Small intestine (tissue), 7 donors: Measurements from ENCODE around the gene OR2S2. TPM values are rescaled to one million over a fixed set of nuclear protein-coding genes. Genes with fewer than 3 reads are reported as not detected.

Experiments
- DNase-seq, 2 donors: peaks; one replicate each; pipeline versions ENCODE4 v3.0.0 to v3.0.0-alpha.2; 2013
- FAIRE-seq: peaks from 2 replicates; lab custom pipeline; 2012; peaks lifted over from hg19 to GRCh38; lab: Jason Lieb, UNC
- H3K27ac ChIP-seq, 3 donors: one replicate each; pipeline ENCODE4 v1.5.1; 2013; ENCODE audit warnings: low read length in 2 of 3, mild to moderate bottlenecking in 2 of 3, control low read depth in 1 of 3, inconsistent platforms in 1 of 3, low read depth in 1 of 3, moderate library complexity in 1 of 3
- H3K27me3 ChIP-seq, 3 donors: one replicate each; pipeline ENCODE4 v1.6.1; 2013; ENCODE audit warnings: low read length in 3 of 3, inconsistent platforms in 1 of 3; ENCODE audit not compliant: control insufficient read depth in 3 of 3, insufficient read depth in 3 of 3
- H3K36me3 ChIP-seq, 3 donors: one replicate each; pipeline ENCODE4 v1.6.1; 2013; ENCODE audit warnings: low read length in 3 of 3, inconsistent platforms in 1 of 3, low read depth in 1 of 3, mild to moderate bottlenecking in 1 of 3, moderate library complexity in 1 of 3; ENCODE audit not compliant: control insufficient read depth in 3 of 3, insufficient read depth in 2 of 3
- H3K4me1 ChIP-seq, 3 donors: one replicate each; pipeline ENCODE4 v1.6.1; 2013; ENCODE audit warnings: low read length in 2 of 3, inconsistent platforms in 1 of 3, low read depth in 1 of 3, mild to moderate bottlenecking in 1 of 3, moderate library complexity in 1 of 3; ENCODE audit not compliant: control insufficient read depth in 3 of 3, insufficient read depth in 2 of 3
- H3K4me3 ChIP-seq, 3 donors: one replicate each; pipeline ENCODE4 v1.5.1; 2013; ENCODE audit warnings: low read length in 3 of 3, control low read depth in 1 of 3, inconsistent platforms in 1 of 3, low read depth in 1 of 3, mild to moderate bottlenecking in 1 of 3, moderate library complexity in 1 of 3
- H3K9me3 ChIP-seq, 2 donors: one replicate each; pipeline ENCODE4 v1.6.1; 2013; ENCODE audit warnings: low read depth in 1 of 2, low read length in 1 of 2; ENCODE audit not compliant: control insufficient read depth in 2 of 2, insufficient read depth in 1 of 2
- WGBS, 3 donors: extraction: QIAGEN DNeasy Blood & Tissue Kit; methylation state at CpG; one replicate each; pipeline ENCODE4 v1.1.7; 2013; 5-methylcytosine and 5-hydroxymethylcytosine counted together
- polyA plus RNA-seq, 4 donors: library from polyadenylated mRNA; stranded (reverse) in 3 of 4; unstranded in 1 of 4; fragments of 200-250 nt in 3 of 4; fragments of 120-200 nt in 1 of 4; gene quantifications; one replicate each; pipeline versions ENCODE4 v1.2.1 to v1.2.3, GENCODE V29; 2013
- donor health status: healthy with polysubstance abuse.
- donor health status: control.
- donor health status: control.
- donor health status: Bipolar disorder and iron deficiency.
- donor health status: healthy.

OR2S2 gene
- polyA plus RNA-seq, 4 donors = 0.06 TPM; not detected in 3

DNA sequence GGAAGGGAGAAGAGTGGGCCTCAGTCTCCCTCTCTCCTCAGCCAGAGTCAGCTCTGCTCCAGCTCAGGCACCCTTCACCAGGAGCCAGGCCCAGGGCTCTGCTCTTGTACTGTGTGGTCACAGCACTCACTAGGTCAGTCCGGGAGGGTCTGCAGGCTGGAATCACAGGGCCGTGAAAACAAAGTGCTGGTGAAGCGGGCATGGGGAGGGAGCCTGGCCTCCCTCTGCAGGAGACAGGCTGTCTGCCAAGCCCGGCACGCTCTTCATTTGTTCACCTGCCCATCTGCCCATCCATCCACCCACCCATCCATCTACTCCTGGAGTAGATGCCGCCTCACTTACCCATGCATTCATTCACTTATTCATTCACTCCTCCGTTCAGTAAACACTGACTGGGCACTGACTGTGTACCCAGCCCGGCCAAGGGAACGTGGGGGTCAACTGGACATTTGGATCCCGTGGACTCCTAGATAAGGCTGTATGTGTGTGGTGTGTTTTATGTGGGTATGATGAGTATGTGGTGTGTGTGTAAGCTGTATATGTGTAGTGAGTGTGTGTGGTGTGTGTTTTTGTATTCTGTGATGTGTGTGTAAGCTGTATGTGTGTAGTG is 45.1 kb downstream of the OR2S2 start:
- Histone ChIP-seq H3K27ac (no peak overlapping the region), H3K36me3 (no peaks in the 10 kb centered on the region), H3K9me3 (no peaks in the 10 kb centered on the region), H3K27me3 (no peaks in the 10 kb centered on the region), H3K4me3 (no peak overlapping the region), H3K4me1 (peaks cover 21 to 63% (median 21%) of the 10 kb centered on the region in 3 donors)
- FAIRE-seq (no peak), DNase-seq (no peak)
- WGBS, 3 donors = 79 to 86% (median 84%) methylated on average over 10 of the region's 10 CpGs

DNA sequence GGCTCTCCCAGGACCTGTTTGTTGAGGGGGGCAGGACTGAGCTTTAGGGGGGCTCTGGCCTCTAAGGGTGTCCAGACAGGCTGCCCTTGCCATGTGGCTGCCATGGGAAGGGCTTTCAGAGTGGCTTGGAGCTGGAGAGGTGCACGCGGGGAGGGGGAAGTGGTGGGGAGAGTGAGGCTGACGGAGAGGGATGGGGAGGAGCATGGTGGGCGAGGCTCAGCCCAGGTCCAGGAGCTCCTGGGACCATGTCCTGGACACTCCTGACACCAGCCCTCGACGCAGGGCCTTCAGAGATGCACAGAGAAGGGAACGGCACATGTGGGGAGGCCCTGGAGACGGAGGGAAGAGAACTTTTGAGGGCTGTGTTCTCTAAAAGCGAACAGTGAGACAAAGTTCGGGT is 46.3 kb downstream of the OR2S2 start:
- Histone ChIP-seq H3K4me3 (no peak overlapping the region), H3K36me3 (peaks cover 0 to 2% (median 0%) of the 10 kb centered on the region in 3 donors), H3K27me3 (no peaks in the 10 kb centered on the region), H3K4me1 (peaks cover 26 to 64% (median 28%) of the 10 kb centered on the region in 3 donors), H3K9me3 (no peaks in the 10 kb centered on the region), H3K27ac (peak overlapping the region in 1 of 3 donors; percentile 64)
- no peak for DNase-seq
- no peak for FAIRE-seq
- 83 to 86% (median 84%) methylated on average over 10 of the region's 10 CpGs for WGBS, 3 donors

DNA sequence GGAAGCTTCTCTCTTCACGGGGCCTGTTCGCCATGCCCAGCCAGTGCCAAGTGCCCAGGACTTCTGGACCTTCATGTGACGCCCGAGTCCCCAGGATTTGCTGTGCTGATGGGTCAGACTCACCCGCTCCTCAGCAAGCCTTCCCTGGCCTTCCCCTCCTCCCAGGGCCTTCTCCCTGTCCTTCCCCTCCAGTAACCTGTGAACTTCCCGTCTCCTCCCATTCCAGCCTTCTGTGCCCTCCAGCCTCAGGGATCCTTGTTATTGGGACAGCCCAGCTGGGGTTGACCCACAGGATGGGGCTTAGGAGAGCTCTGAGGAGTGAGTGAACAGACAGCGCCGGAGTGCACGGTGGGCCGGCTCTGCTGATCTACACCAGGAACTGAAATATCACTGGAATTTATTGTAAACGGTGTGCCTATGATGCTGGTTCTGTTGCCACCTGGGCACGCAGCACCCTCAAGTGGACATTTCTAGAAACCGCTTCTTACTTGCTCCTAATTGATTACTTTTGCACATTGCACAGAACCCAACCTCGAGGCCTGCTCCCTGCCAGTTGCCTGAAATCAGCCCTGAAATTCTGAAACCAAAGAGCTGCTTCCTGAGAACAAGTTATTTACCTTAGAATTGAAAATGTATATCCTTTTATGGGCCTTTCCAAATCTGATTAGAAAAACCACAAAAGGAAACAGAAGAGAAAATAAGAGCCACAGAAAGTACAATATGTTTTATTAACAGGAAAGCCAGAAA is 47.2 kb downstream of the OR2S2 start:
- H3K27ac ChIP-seq = peak overlapping the region in 2 of 3 donors; percentile 97
- no peak overlapping the region for H3K4me3 ChIP-seq
- FAIRE-seq (no peak), DNase-seq (peak; percentile 69 to 84)
- H3K4me1 ChIP-seq = peaks cover 23 to 64% (median 32%) of the 10 kb centered on the region in 3 donors
- H3K9me3 ChIP-seq = no peaks in the 10 kb centered on the region
- H3K36me3 ChIP-seq = peaks cover 0 to 2% (median 0%) of the 10 kb centered on the region in 3 donors
- no peaks in the 10 kb centered on the region for H3K27me3 ChIP-seq
- WGBS, 3 donors = 39 to 49% (median 44%) methylated on average over 12 to 14 of the region's 14 CpGs

DNA sequence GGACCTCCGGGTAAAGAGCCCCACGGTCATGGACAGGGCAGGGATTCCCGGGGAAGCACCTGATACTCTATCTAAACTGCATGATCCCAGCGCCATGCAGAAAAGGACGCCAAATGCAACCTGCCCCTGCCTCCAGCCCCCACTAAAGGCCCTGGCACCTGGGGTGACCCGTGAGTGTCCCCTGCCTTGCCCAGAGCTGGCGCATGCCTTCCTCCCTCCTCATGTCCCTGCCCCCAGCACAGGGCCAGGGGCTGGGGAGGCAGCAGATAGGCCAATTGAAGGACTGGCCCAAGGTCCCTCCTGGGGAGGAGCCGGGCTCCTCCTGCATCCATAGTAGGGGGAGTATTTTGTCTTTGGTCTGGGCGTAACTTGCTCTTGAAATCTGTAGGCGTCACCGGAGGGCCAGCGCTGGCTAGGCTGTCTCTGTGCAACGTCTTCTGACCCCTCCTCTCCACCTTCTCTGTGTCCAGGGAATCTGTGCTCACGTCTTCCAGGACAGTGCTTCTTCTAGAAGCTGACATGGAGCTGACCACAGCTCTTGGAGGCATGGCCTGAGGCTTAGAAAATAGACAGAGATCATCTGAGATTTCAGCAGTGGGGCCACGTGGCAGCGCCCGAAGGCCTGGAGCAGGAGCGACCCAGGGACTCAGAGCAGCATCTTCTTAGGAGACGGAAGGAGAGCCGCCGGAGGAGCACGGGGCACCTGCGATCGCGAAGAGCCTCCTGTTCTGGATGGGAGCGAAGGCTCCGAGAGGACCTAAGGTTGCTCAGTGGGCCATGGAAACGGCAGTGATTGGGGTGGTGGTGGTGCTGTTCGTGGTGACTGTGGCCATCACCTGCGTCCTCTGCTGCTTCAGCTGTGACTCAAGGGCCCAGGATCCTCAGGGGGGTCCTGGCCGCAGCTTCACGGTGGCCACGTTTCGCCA is 48.0 kb downstream of the OR2S2 start:
- H3K4me1 ChIP-seq = peaks cover 23 to 64% (median 32%) of the 10 kb centered on the region in 3 donors
- WGBS, 3 donors = 87 to 92% (median 90%) methylated on average over 33 to 34 of the region's 34 CpGs
- DNase-seq (no peak), FAIRE-seq (no peak)
- no peak overlapping the region for H3K4me3 ChIP-seq
- no peaks in the 10 kb centered on the region for H3K27me3 ChIP-seq
- peak overlapping the region in 2 of 3 donors; percentile 97 for H3K27ac ChIP-seq
- no peaks in the 10 kb centered on the region for H3K9me3 ChIP-seq
- H3K36me3 ChIP-seq = peaks cover 0 to 2% (median 0%) of the 10 kb centered on the region in 3 donors

DNA sequence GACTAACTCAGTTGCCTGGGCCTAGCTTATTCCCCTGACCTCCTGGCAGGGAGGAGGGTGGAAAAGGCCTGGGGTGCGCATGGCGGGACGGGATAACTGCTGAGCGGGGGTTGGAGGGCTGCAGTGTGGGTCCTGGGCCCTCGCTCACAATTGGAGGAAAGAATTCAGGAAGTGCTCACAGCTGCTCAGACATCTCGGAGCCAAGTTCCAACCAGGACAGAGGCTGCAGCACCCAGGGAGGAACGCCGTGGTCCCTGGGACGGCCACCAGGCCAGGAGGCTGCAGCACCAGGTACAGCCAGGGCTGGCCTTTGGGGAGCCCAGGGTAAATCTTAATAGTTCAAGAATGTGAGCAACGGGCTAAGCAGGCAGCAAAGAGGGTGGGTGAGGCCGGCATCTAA is 48.7 kb downstream of the OR2S2 start, which contains the start of gene SPAAR:
Gene SPAAR, plus strand, starts transcription at position 217 of the 400 bp plus-strand sequence. CDS start 974 bp downstream, outside the sequence.
- Histone ChIP-seq H3K27ac (peak within 1 kb of the TSS; percentile 85 to 97 (median 97)), H3K36me3 (peaks cover 0 to 2% (median 0%) of the 10 kb centered on the region in 3 donors), H3K4me3 (no peak within 1 kb of the TSS), H3K4me1 (peaks cover 23 to 62% (median 32%) of the 10 kb centered on the region in 3 donors), H3K9me3 (no peaks in the 10 kb centered on the region), H3K27me3 (no peaks in the 10 kb centered on the region)
- WGBS, 3 donors = 73 to 86% (median 81%) methylated on average over 10 to 11 of the region's 11 CpGs
- FAIRE-seq (no peak), DNase-seq (no peak)

DNA sequence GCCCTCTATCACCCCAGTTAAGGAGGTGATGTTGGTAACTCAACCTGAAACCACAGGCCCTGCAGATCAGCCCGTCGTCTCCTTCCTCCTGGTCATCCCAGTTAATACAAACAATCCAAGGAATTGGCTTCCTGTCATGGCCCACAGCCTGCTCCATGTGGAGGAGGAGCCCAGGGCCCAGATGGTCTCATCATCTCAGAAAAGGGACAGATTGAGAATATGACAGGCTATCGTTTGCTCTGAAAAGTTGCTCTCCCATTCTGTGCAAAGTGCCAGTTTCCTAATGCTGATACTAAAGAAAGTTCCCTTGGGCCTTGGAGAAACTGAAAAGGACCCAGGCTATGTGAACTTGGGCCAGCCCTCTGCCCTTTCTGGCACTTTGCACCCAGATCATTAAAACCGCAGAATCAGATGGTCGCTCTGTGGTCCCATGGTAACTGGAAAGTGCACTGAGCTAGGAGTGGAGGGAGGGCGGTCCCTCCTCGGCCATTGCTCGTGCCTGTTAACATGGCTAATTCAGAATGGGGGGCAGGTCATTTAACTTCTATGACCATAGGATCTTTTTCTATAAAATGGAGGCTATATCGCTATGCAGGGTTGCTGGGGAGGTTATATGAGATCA is 49.3 kb downstream of the OR2S2 start:
- Histone ChIP-seq H3K4me3 (no peak overlapping the region), H3K27me3 (no peaks in the 10 kb centered on the region), H3K9me3 (no peaks in the 10 kb centered on the region), H3K4me1 (peaks cover 23 to 59% (median 32%) of the 10 kb centered on the region in 3 donors), H3K36me3 (peaks cover 0 to 2% (median 0%) of the 10 kb centered on the region in 3 donors), H3K27ac (peak overlapping the region; percentile 85 to 97 (median 97))
- FAIRE-seq (no peak), DNase-seq (peak; percentile 39 to 49)
- 54 to 69% (median 56%) methylated on average over 9 of the region's 9 CpGs for WGBS, 3 donors

DNA sequence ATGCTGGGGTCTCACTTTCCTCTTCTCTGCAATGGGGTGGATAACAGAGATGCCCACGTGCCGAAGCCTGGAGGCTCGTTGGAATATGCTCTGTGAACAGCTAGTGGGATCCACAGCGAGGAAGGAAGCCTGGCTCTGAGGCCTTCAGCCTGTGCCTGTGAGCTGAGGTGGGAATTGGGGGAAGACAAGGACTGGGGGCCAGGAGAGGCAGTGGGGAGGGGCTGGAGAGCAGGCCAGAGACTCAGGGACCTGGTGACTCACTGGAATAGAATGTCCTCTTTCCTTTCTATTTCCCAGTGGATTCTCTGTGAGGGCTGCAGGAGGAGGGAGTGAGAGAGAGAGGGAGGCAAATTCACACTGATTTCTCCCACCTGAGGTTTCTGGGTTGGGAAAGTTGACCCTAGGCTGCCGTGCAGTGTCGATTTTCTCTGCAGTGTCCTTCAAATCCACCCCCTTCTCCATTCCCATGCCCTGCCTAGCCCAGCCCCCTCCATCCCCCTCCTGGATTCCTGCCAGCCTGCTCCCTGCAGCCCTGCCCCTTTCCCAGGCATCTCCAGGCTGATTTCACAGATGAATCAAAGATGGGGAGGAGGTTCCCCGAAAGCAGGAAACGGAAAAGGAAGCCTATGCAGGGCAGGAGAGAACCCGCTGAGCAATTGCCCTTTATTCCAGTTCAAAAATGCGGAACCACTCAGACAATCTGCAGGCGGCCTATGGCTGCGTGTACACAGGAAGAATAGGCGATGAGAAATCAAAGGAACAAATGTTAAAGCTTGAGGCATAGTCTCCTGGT is 50.0 kb downstream of the OR2S2 start:
- Histone ChIP-seq H3K36me3 (peaks cover 0 to 2% (median 0%) of the 10 kb centered on the region in 3 donors), H3K27ac (peak overlapping the region; percentile 85 to 97 (median 97)), H3K9me3 (no peaks in the 10 kb centered on the region), H3K4me1 (peaks cover 23 to 59% (median 32%) of the 10 kb centered on the region in 3 donors), H3K4me3 (no peak overlapping the region), H3K27me3 (no peaks in the 10 kb centered on the region)
- no peak for FAIRE-seq
- peak; percentile 74 to 85 for DNase-seq
- WGBS, 3 donors = 23 to 44% (median 26%) methylated on average over 13 of the region's 13 CpGs
